K562 (cell line): Measurements from ENCODE around the gene OR9Q1. TPM values are rescaled to one million over a fixed set of nuclear protein-coding genes. Genes with fewer than 3 reads are reported as not detected.
"Not testable (repeated sequence)": the region's sequence is repeated elsewhere in the genome, so short reads cannot be mapped to it uniquely, and the experiment has no call there.

Experiments used
- ATAC-seq: fragments of 200-7000 bp; cut with Tn5 transposase; 3 replicates; pipeline ENCODE4 v1.9.1; 2020; ENCODE audit warnings: moderate library complexity
- BruUV-seq: library from RNA; stranded (reverse); fragments of 400-500 nt; replicated peaks from 2 replicates; lab custom pipeline; 2021; lab: Mats Ljungman, UMichigan
- CTCF ChIA-PET: fragments of 300-600 bp; formaldehyde crosslinking; extraction: SDS; loops from one replicate; lab custom pipeline; 2021; ENCODE audit warnings: low intra/inter-chr PET ratio; lab: Yijun Ruan, JAX
- POLR2A ChIA-PET: fragments of 300-600, 350-650 bp; sonication (Branson Sonifier 250); formaldehyde crosslinking; extraction: SDS; loops from one replicate; lab custom pipeline; 2021; ENCODE audit warnings: antibody characterized with exemption, inconsistent platforms; lab: Yijun Ruan, JAX
- DNase-seq, 4 experiments: peaks; one replicate each; pipeline versions ENCODE4 v3.0.0 to v3.0.0-alpha.2; 2011 to 2018; ENCODE audit warnings: low spot score in 3 of 4, mixed read lengths in 3 of 4; ENCODE audit errors: extremely low read depth in 1 of 4
- FAIRE-seq: peaks from 2 replicates; lab custom pipeline; 2011; peaks lifted over from hg19 to GRCh38; lab: Jason Lieb, UNC
- H2AFZ ChIP-seq: 2 replicates; pipeline ENCODE4 v1.6.0; 2011; ENCODE audit warnings: low read depth, low read length, control low read depth, inconsistent platforms
- H3K27ac ChIP-seq: fragments of 200-600 bp; 3 replicates; pipeline ENCODE4 v1.8.0; 2011; ENCODE audit warnings: low read depth, mild to moderate bottlenecking, control low read depth, inconsistent platforms, low read length, moderate library complexity, mixed read lengths; ENCODE audit errors: extremely low read depth
- H3K27me3 ChIP-seq, 2 experiments: fragments of 300-600 bp in 1 of 2; 2 replicates in 1 of 2; 3 replicates in 1 of 2; pipeline versions ENCODE4 v1.6.0 to v1.8.0; 2011; ENCODE audit warnings: inconsistent platforms in 2 of 2, low read length in 2 of 2, mild to moderate bottlenecking in 1 of 2, mixed read lengths in 1 of 2, moderate library complexity in 1 of 2; ENCODE audit not compliant: control insufficient read depth in 2 of 2, insufficient read depth in 2 of 2
- H3K36me3 ChIP-seq: fragments of 300-600 bp; 3 replicates; pipeline ENCODE4 v1.8.0; 2011; ENCODE audit warnings: mild to moderate bottlenecking, low read length, inconsistent platforms; ENCODE audit not compliant: control insufficient read depth, insufficient read depth
- H3K4me1 ChIP-seq, 2 experiments: fragments of 200-600 bp in 1 of 2; replicated peaks in 1 of 2; 2 replicates in 1 of 2; 3 replicates in 1 of 2; pipeline versions ENCODE4 v1.5.1 to v1.8.0; 2011; ENCODE audit warnings: inconsistent platforms in 2 of 2, low read length in 2 of 2, mild to moderate bottlenecking in 1 of 2, mixed read lengths in 1 of 2, moderate library complexity in 1 of 2; ENCODE audit not compliant: control insufficient read depth in 2 of 2, insufficient read depth in 2 of 2
- H3K4me2 ChIP-seq: 2 replicates; pipeline ENCODE4 v1.6.1; 2011; ENCODE audit warnings: low read length, control low read depth, inconsistent platforms, mixed read lengths; ENCODE audit not compliant: insufficient read depth
- H3K4me3 ChIP-seq: fragments of 200-600 bp; sonication (generic), shearing (Covaris generic); 2 replicates; pipeline ENCODE4 v1.5.1; 2016; ENCODE audit warnings: control low read depth, inconsistent platforms
- H3K79me2 ChIP-seq: fragments of 200-600 bp; 3 replicates; pipeline ENCODE4 v1.8.0; 2011; ENCODE audit warnings: low read length, inconsistent platforms; ENCODE audit not compliant: control insufficient read depth, insufficient read depth
- H3K9ac ChIP-seq, 2 experiments: 2 replicates each; pipeline versions ENCODE4 v1.6.0 to v1.6.1; 2011; ENCODE audit warnings: low read depth in 2 of 2, low read length in 2 of 2, control low read depth in 1 of 2, inconsistent platforms in 1 of 2, mild to moderate bottlenecking in 1 of 2, mixed read lengths in 1 of 2; ENCODE audit not compliant: insufficient read depth in 1 of 2
- H3K9me1 ChIP-seq: one replicate; pipeline ENCODE4 v1.6.0; 2011; ENCODE audit warnings: inconsistent platforms, mild to moderate bottlenecking, low read length, moderate library complexity; ENCODE audit not compliant: control insufficient read depth, insufficient read depth
- H3K9me3 ChIP-seq: replicated peaks from 2 replicates; pipeline ENCODE4 v1.5.1; 2011; ENCODE audit warnings: low read depth, low read length, inconsistent platforms; ENCODE audit not compliant: control insufficient read depth, insufficient read depth
- H4K20me1 ChIP-seq: replicated peaks from 2 replicates; pipeline ENCODE4 v1.6.1; 2011; ENCODE audit warnings: low read length, inconsistent platforms, mixed read lengths; ENCODE audit not compliant: control insufficient read depth, insufficient read depth
- NEUROD1 ChIP-seq: fragments of 150-350 bp; IDR thresholded peaks from 2 replicates; pipeline ENCODE4 v1.6.1; 2014; ENCODE audit warnings: borderline replicate concordance, low read length, low read depth; ENCODE audit not compliant: partially characterized antibody
- WGBS: fragments of 100-300 bp; shearing (Covaris generic); methylation state at CpG from one replicate; pipeline ENCODE4 v1.1.6; 2016; ENCODE audit warnings: low coverage, mixed read lengths; ENCODE audit not compliant: insufficient coverage; ENCODE audit errors: missing lambda C conversion rate; 5-methylcytosine and 5-hydroxymethylcytosine counted together
- in situ Hi-C: fragments of 300-500 bp; cut with MboI; formaldehyde crosslinking; loops from 4 replicates; pipeline ENCODE4 v1.15.0; 2018; ENCODE audit warnings: inconsistent platforms, mixed read lengths
- intact Hi-C: fragments of 100-400 bp; cut with micrococcal nuclease; formaldehyde crosslinking; loops from 2 replicates; pipeline ENCODE4 v1.14.2; 2022
- polyA plus RNA-seq, 8 experiments: library from polyadenylated mRNA; depleted of rRNA in 4 of 8; stranded (reverse) in 5 of 8; unstranded in 3 of 8; fragments of >200 nt; fragmentation: Nextera tagmentation in 2 of 8; fragmentation: Illumina TruSeq in 1 of 8; extraction: Ambion mirVana in 2 of 8; extraction: Trizol in 1 of 8; gene quantifications; 2 replicates each; pipeline versions ENCODE4 v1.2.1 to v1.2.3, GENCODE V29; 2011 to 2014; ENCODE audit warnings: inconsistent platforms in 1 of 8, missing spikeins in 1 of 8
- total RNA-seq, 7 experiments: library from RNA; depleted of rRNA in 6 of 7; stranded (reverse); fragments of >200 nt in 6 of 7; fragmentation: Illumina TruSeq in 2 of 7; extraction: Trizol in 2 of 7; gene quantifications; 2 replicates each; pipeline versions ENCODE4 v1.2.1 to v1.2.3, GENCODE V29; 2011 to 2021; ENCODE audit warnings: low replicate concordance in 1 of 7

The OR9Q1 gene
- total and polyA plus RNA-seq, 9 of the 15 experiments (the other 6 are each of a cell fraction or from before 2014, with no cell fraction given) = not detected

DNA sequence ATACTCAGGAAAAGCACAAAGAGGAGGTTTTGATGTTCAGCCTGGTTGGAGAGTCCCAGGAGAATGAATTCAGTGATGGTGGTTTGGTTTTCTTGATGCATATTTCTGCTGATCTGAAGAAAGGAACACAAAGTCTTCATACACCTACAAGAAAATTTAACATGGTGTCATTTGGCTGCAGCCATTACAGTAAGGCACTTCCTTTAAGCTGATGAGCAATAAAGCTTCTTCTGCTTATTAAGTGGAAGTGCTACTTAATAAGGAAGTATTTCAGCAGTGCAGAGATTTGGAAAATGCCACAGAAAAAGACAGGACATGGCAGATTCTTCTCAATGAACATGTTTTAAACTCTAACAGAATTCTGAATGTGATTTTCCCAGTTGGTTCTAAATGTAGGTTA, 180.4 kb downstream of the OR9Q1 start, which contains the start of gene OR1S2:
Gene OR1S2 (minus strand): TSS at position 101 of the 400 bp plus-strand sequence. CDS start 0 bp downstream, at position 101.
- no peak for TF ChIP-seq NEUROD1
- TF ChIP-seq, all 486 proteins: peak for 0
- no peak within 1 kb of the TSS for H3K27ac ChIP-seq
- no peaks in the 10 kb centered on the region; the same call in 1 of the 2 replicates for H3K9me3 ChIP-seq
- H3K4me2 ChIP-seq = no peak within 1 kb of the TSS
- no peaks in the 10 kb centered on the region for H3K4me1 ChIP-seq
- BruUV-seq = no TSS peak
- no peaks in the 10 kb centered on the region for H3K36me3 ChIP-seq
- H4K20me1 ChIP-seq = no peaks in the 10 kb centered on the region
- ChIA-PET POLR2A (no interaction called here), CTCF (no interaction called here)
- no peaks in the 10 kb centered on the region for H3K27me3 ChIP-seq
- ATAC-seq (no peak), FAIRE-seq (no peak), DNase-seq (no peak)
- in situ Hi-C loops (no loop called here), intact Hi-C loops (no loop called here)
- no peak within 1 kb of the TSS for H3K4me3 ChIP-seq
- H3K9me1 ChIP-seq = no peaks in the 10 kb centered on the region
- H2AFZ ChIP-seq = no peak within 1 kb of the TSS
- H3K9ac ChIP-seq = no peak within 1 kb of the TSS
- H3K79me2 ChIP-seq = no peaks in the 10 kb centered on the region

DNA sequence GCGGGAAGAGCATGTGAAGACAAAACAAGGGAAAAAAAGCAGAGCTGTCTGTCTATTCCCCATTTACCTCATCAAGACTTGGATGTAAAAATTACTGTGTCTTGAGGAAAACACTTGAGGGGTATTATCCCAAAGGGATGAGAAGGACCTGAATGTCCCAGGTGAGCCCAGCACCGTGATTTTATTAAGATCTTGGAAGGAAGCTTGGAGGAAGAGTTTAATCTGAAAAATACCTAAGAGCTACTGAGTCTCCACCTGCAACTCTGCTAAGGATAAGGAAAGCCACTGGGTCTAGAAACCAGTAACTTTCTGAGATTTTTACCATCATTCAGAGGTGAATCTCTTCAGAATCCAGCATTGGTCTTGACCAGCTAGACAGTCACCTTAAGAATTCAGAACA, 188.7 kb downstream of the OR9Q1 start, which contains the start of gene OR1S1:
Gene OR1S1 (plus strand): TSS at position 301 of the 400 bp plus-strand sequence.
- DNase-seq, H3K9me1 ChIP-seq, H3K79me2 ChIP-seq, FAIRE-seq, BruUV-seq, H3K4me1 ChIP-seq, POLR2A ChIA-PET, intact Hi-C loops, H3K36me3 ChIP-seq, H3K9ac ChIP-seq, H3K27ac ChIP-seq, H3K27me3 ChIP-seq, H3K9me3 ChIP-seq, H3K4me2 ChIP-seq, CTCF ChIA-PET, ATAC-seq, in situ Hi-C loops, H4K20me1 ChIP-seq, H3K4me3 ChIP-seq, H2AFZ ChIP-seq: not testable (repeated sequence)
- WGBS = 7% methylated on average over 1 of the region's 2 CpGs
